CD4-positive, CD25-positive, alpha-beta regulatory T cell (primary cell): Measurements from ENCODE around the gene ZNF831. TPM values are rescaled to one million over a fixed set of nuclear protein-coding genes. Genes with fewer than 3 reads are reported as not detected.

ENCODE experiments used
- ATAC-seq, 2 donors: fragments of 150-1000 bp; cut with Tn5 transposase; one replicate each; pipeline ENCODE4 v1.10.0; 2021; ENCODE audit warnings: low read depth in 2 of 2, moderate number of reproducible peaks in 2 of 2, moderate library complexity in 1 of 2
- DNase-seq, 3 donors: peaks; one replicate each; pipeline versions ENCODE4 v3.0.0 to v3.0.0-alpha.2; 2012 to 2022; ENCODE audit warnings: mixed read lengths in 1 of 3
- H3K27ac ChIP-seq: one replicate; pipeline ENCODE4 v1.7.0; 2013; ENCODE audit warnings: mild to moderate bottlenecking, low read length; ENCODE audit not compliant: insufficient read depth, poor library complexity, severe bottlenecking
- H3K27me3 ChIP-seq: one replicate; pipeline ENCODE4 v1.7.0; 2013; ENCODE audit warnings: low read length; ENCODE audit not compliant: control insufficient read depth, insufficient read depth
- H3K36me3 ChIP-seq: one replicate; pipeline ENCODE4 v1.7.0; 2013; ENCODE audit warnings: mild to moderate bottlenecking, low read length, moderate library complexity; ENCODE audit not compliant: control insufficient read depth, insufficient read depth
- H3K4me1 ChIP-seq: 2 replicates; pipeline ENCODE4 v1.7.0; 2013; ENCODE audit warnings: mild to moderate bottlenecking, low read length; ENCODE audit not compliant: insufficient read depth, control insufficient read depth, poor library complexity, severe bottlenecking
- H3K4me3 ChIP-seq: one replicate; pipeline ENCODE4 v1.7.0; 2013; ENCODE audit warnings: low read depth, mild to moderate bottlenecking, low read length, moderate library complexity
- H3K9me3 ChIP-seq, 2 experiments: 1 replicate in 1 of 2; 2 replicates in 1 of 2; pipeline ENCODE4 v1.7.0; 2013; ENCODE audit warnings: low read length in 2 of 2, mild to moderate bottlenecking in 1 of 2, moderate library complexity in 1 of 2; ENCODE audit not compliant: control insufficient read depth in 2 of 2
- H3K27ac Mint-ChIP-seq, 3 donors: one replicate each; pipeline ENCODE4 v1.8.0; 2020 to 2022; ENCODE audit warnings: mild to moderate bottlenecking in 3 of 3, mixed read lengths in 3 of 3, moderate library complexity in 2 of 3
- H3K27me3 Mint-ChIP-seq: one replicate; pipeline ENCODE4 v1.8.0; 2022; ENCODE audit warnings: mild to moderate bottlenecking, mixed read lengths
- H3K36me3 Mint-ChIP-seq: one replicate; pipeline ENCODE4 v1.8.0; 2020; ENCODE audit warnings: mixed read lengths
- H3K4me1 Mint-ChIP-seq, 4 donors: one replicate each; pipeline ENCODE4 v1.8.0; 2020 to 2022; ENCODE audit warnings: mixed read lengths in 4 of 4, mild to moderate bottlenecking in 1 of 4
- H3K4me3 Mint-ChIP-seq, 4 donors: one replicate each; pipeline ENCODE4 v1.8.0; 2020 to 2022; ENCODE audit warnings: mild to moderate bottlenecking in 4 of 4, mixed read lengths in 4 of 4, moderate library complexity in 3 of 4
- H3K9me3 Mint-ChIP-seq, 7 donors: one replicate each; pipeline ENCODE4 v1.8.0; 2020 to 2022; ENCODE audit warnings: mixed read lengths in 7 of 7, mild to moderate bottlenecking in 3 of 7, moderate library complexity in 2 of 7
- polyA plus RNA-seq, 4 donors: library from polyadenylated mRNA; unstranded; fragments of 300-500 nt; fragmentation: Illumina TruSeq; gene quantifications; one replicate each; pipeline ENCODE4 v1.2.3, GENCODE V29; 2021
- total RNA-seq: library from RNA; stranded (reverse); gene quantifications from one replicate; pipeline ENCODE4 v1.2.3, GENCODE V29; 2022

ZNF831 gene
- total and polyA plus RNA-seq, 5 donors from 2014 or later = 15.9 to 90.3 (median 19.2) TPM

DNA sequence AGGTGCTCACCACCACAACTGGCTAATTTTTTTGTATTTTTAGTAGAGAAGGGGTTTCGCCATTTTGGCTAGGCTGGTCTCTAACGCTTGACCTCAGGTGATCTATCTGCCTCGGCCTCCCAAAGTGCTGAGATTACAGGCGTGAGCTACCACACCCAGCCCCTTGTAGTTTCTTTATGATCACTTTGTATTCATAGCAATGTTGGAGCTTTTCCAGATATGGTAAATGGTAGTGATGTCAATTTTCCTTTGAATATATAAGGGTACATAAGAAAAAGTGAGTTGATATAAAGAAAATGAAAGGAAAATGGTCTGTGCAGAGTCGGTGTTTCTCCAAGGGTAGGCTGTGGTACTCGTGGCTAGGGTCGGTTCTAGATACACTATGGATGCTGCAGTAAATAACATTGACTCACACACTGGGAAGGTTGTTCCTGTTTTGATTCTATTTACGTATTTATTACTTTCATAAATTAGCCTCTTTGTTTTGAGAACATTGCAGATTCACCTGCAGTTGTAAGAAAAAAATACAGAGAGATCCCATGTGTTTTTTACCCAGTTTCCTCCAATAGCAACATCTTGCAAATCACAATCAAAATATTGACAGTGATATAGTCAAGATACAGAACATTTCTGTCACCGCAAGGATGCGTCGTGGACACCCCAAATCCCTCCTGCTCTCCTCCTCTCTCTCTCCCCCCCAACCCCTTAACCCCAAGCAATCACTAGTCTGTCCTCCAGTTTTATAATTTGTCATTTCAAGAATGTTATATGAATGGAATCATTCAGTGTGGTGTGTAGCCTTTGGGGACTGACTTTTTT, 2.5 kb downstream of the ZNF831 start:
- Histone ChIP-seq H3K9me3 (no peaks in the 10 kb centered on the region), H3K4me3 (peak overlapping the region; percentile 87), H3K27ac (peak overlapping the region; percentile 99), H3K36me3 (peaks cover 6% of the 10 kb centered on the region), H3K4me1 (peaks cover 94% of the 10 kb centered on the region), H3K27me3 (no peaks in the 10 kb centered on the region)
- H3K27me3 Mint-ChIP-seq = no peaks in the 10 kb centered on the region
- H3K4me1 Mint-ChIP-seq = peaks cover 40 to 93% (median 73%) of the 10 kb centered on the region in 4 donors
- H3K27ac Mint-ChIP-seq = peak overlapping the region; percentile 95 to 100 (median 100)
- peak; percentile 23 to 26 for ATAC-seq
- DNase-seq = peak; percentile 40 to 73 (median 49)
- peaks cover 28% of the 10 kb centered on the region for H3K36me3 Mint-ChIP-seq
- H3K9me3 Mint-ChIP-seq = peaks cover 0 to 1% (median 0%) of the 10 kb centered on the region in 7 donors
- peak overlapping the region; percentile 85 to 99 (median 90) for H3K4me3 Mint-ChIP-seq

DNA sequence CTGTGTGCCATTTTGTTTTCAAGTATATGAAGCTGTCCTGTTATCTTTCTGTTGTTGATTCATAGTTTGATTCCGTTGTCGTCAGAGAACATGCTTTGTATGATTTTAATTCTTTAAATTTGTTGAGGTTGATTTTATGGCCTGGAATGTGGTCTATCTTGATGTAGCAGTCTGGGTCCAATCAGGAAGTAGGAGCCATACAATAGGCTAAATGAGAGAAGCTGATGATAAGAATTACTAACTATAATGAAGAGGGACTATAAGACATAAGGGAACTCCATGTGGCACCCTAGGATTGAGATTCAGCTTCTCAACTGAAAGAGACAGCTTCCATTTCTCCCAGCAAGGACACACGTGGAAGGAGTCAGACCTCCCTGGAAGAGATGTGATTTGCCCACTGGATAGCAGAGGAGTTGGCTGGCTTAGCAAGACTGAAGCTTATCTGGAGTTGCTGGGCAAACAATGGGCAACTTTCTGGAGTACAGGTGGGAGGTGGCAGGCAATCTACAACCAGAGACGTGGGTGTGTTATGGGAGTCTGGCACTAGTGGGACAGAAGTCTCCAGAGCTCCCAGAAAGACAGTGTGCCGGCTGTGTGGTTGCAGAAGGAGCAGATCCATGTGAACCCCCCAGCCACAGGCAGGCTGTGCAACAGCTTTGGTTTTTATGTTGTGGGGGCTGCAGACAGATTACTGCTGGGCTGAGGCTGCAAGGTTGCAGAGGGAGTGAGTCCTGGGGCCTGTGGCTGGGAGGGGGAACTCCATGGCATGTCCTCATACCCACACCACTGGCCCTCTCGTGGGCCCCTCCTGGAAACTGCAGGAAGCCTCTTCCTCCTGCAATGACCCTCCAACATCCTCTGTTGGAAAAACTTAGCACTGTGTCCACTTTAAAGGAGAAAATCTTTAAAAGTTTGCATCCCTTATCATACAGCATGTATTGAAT, 7.1 kb downstream of the ZNF831 start:
- Mint-ChIP-seq H3K27ac (peak overlapping the region; percentile 39 to 100 (median 43)), H3K9me3 (peaks cover 0 to 1% (median 0%) of the 10 kb centered on the region in 7 donors)

DNA sequence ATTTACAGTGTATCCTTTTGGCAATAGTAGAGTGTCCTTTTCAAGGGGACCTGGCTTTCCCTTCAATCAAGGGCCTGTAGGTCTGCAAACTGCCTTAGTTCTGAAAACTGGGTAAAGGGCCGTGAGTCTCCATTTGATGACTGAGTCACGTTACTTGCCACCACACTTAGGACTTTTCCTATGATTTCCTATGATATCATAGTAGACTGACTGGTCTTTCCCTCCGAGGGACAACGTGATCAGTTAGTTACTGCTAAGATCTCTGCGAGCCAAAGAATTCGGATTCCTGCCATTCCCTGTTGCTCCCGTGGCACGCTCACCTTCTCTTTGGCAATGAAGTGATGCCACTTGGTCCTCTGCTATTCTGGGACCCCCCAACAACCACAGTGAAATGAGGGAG, 8.4 kb downstream of the ZNF831 start:
- DNase-seq (no peak), ATAC-seq (no peak)
- Mint-ChIP-seq H3K4me1 (peaks cover 47 to 97% (median 82%) of the 10 kb centered on the region in 4 donors), H3K4me3 (peak overlapping the region; percentile 17 to 49 (median 40)), H3K9me3 (peaks cover 0 to 1% (median 0%) of the 10 kb centered on the region in 7 donors), H3K27me3 (no peaks in the 10 kb centered on the region), H3K27ac (peak overlapping the region; percentile 39 to 100 (median 45)), H3K36me3 (peaks cover 67% of the 10 kb centered on the region)
- no peaks in the 10 kb centered on the region for H3K9me3 ChIP-seq
- peak overlapping the region; percentile 28 for H3K27ac ChIP-seq
- H3K4me3 ChIP-seq = no peak overlapping the region
- peaks cover 79% of the 10 kb centered on the region for H3K4me1 ChIP-seq
- H3K27me3 ChIP-seq = no peaks in the 10 kb centered on the region
- H3K36me3 ChIP-seq = peaks cover 48% of the 10 kb centered on the region

More for the DNA sequence above, 7.1 kb downstream of the ZNF831 start:
- H3K27ac ChIP-seq = peak overlapping the region; percentile 10
- no peaks in the 10 kb centered on the region for H3K9me3 ChIP-seq
- ATAC-seq (no peak), DNase-seq (no peak)
- Mint-ChIP-seq H3K36me3 (peaks cover 62% of the 10 kb centered on the region), H3K4me1 (peaks cover 40 to 99% (median 79%) of the 10 kb centered on the region in 4 donors), H3K27me3 (no peaks in the 10 kb centered on the region), H3K4me3 (peak overlapping the region; percentile 47 to 84 (median 64))
- peaks cover 37% of the 10 kb centered on the region for H3K36me3 ChIP-seq
- no peaks in the 10 kb centered on the region for H3K27me3 ChIP-seq
- peaks cover 84% of the 10 kb centered on the region for H3K4me1 ChIP-seq
- peak overlapping the region; percentile 37 for H3K4me3 ChIP-seq

DNA sequence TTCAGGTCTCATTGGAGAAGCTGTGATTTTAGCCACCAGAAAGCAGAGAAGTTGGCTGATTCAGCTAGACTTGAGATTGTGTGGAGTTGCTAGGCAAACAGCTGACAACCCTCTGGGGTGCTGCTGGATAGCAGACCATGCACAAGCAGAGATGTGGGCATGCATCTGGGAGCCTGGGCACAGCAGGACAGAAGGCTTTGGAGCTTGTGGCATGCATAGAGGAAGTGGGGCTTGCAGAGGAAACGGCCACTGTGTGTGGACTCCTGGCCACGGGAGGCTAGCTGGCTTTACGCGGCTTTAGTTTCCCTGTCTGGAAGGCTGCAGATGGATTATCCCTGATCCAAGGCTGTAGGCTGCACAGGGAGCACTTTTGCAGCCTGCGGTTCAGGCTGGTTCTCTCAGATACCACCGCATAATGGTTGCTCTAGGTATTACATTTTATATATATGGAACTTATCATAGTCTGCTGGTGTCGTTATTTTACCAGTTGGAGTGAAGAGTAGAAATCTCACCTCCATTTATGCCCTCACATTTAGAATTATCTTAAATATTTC, 10.4 kb downstream of the ZNF831 start:
- DNase-seq = no peak
- Histone ChIP-seq H3K27ac (peak overlapping the region; percentile 69), H3K27me3 (no peaks in the 10 kb centered on the region), H3K36me3 (peaks cover 59% of the 10 kb centered on the region), H3K9me3 (no peaks in the 10 kb centered on the region), H3K4me1 (peaks cover 79% of the 10 kb centered on the region), H3K4me3 (no peak overlapping the region)
- ATAC-seq = no peak
- Mint-ChIP-seq H3K27ac (peak overlapping the region; percentile 49 to 85 (median 71)), H3K36me3 (peaks cover 75% of the 10 kb centered on the region), H3K9me3 (no peaks in the 10 kb centered on the region), H3K4me1 (peaks cover 42 to 97% (median 81%) of the 10 kb centered on the region in 4 donors), H3K27me3 (no peaks in the 10 kb centered on the region), H3K4me3 (peak overlapping the region in 2 of 4 donors; percentile 31 to 43)

DNA sequence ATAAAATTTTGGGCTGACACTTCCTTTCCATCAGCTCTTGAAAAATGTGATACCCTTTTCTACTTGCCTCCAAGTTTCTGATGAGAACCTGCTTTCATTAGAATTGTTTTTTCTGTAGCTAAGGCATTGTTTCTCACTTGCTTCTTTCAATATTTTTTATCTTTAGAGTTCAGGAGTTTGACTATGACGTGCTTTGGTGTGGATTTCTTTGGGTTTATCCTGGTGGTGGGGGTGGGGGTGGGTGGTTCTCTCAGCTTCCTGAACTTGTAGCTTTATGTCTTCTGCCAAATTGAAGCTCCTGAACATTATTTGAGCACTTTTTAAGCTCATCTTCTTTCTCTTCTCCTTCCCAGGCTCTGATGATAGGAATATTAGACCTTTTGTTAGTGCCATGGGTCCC, 11.4 kb downstream of the ZNF831 start:
- DNase-seq = no peak
- H3K4me1 ChIP-seq = peaks cover 74% of the 10 kb centered on the region
- Mint-ChIP-seq H3K27ac (peak overlapping the region; percentile 43 to 85 (median 71)), H3K27me3 (no peaks in the 10 kb centered on the region), H3K4me3 (peak overlapping the region in 3 of 4 donors; percentile 10 to 38 (median 31)), H3K4me1 (peaks cover 40 to 97% (median 77%) of the 10 kb centered on the region in 4 donors), H3K36me3 (peaks cover 72% of the 10 kb centered on the region), H3K9me3 (no peaks in the 10 kb centered on the region)
- H3K4me3 ChIP-seq = peak overlapping the region; percentile 26
- H3K27ac ChIP-seq = peak overlapping the region; percentile 69
- H3K36me3 ChIP-seq = peaks cover 62% of the 10 kb centered on the region
- no peak for ATAC-seq
- no peaks in the 10 kb centered on the region for H3K9me3 ChIP-seq
- H3K27me3 ChIP-seq = no peaks in the 10 kb centered on the region

DNA sequence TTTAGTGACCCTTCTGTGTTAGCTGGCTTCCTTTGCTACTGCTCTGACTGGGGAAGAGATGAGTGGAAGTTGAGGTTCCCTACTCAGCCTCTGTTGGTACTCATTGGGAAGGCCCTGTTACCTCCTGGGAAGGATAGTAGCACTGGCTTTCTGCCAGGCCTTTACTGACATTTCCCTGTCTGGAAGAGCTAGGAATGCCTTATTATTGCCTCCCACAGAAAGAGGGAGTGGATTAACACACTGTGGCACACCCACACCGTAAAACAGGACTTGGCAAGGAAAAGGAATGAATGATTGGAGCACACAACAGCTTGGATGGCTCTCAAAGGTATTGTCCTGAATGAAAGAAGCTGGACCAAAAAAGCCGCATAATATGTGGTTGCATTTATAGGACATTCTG, 12.2 kb downstream of the ZNF831 start:
- peak overlapping the region in 3 of 4 donors; percentile 10 to 67 (median 31) for H3K4me3 Mint-ChIP-seq
- peaks cover 39 to 96% (median 73%) of the 10 kb centered on the region in 4 donors for H3K4me1 Mint-ChIP-seq
- no peaks in the 10 kb centered on the region for H3K27me3 ChIP-seq
- H3K9me3 ChIP-seq = no peaks in the 10 kb centered on the region
- no peak for DNase-seq
- H3K36me3 ChIP-seq = peaks cover 64% of the 10 kb centered on the region
- H3K4me1 ChIP-seq = peaks cover 66% of the 10 kb centered on the region
- ATAC-seq = no peak
- peak overlapping the region; percentile 42 to 92 (median 85) for H3K27ac Mint-ChIP-seq
- H3K36me3 Mint-ChIP-seq = peaks cover 65% of the 10 kb centered on the region
- peak overlapping the region; percentile 21 for H3K4me3 ChIP-seq
- H3K9me3 Mint-ChIP-seq = no peaks in the 10 kb centered on the region
- no peaks in the 10 kb centered on the region for H3K27me3 Mint-ChIP-seq
- no peak overlapping the region for H3K27ac ChIP-seq

DNA sequence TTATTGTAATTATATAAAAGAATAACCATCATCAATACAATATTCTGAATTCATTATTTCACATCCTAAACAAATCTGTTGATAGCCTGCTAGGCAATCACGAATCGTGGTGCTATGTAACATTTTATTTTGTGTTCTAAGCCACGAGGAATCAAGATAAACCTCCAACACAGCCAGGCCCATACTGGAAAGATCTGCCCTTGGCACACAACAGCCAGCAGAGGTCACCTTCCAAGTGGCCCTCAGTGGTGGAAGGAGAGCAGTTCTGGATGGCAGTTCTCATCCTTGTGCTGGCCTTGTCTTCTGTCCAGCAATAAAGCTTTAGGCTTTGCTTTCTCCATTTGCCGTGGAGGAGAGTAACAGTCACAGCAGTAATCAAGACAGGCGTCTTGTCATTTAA, 13.2 kb downstream of the ZNF831 start:
- H3K4me3 ChIP-seq = peak overlapping the region; percentile 37
- no peaks in the 10 kb centered on the region for H3K27me3 ChIP-seq
- H3K27ac ChIP-seq = peak overlapping the region; percentile 79
- peaks cover 60% of the 10 kb centered on the region for H3K36me3 ChIP-seq
- H3K4me1 ChIP-seq = peaks cover 61% of the 10 kb centered on the region
- H3K27ac Mint-ChIP-seq = peak overlapping the region in 1 of 3 donors; percentile 64
- DNase-seq (no peak), ATAC-seq (no peak)
- H3K4me3 Mint-ChIP-seq = peak overlapping the region in 2 of 4 donors; percentile 79 to 81
- no peaks in the 10 kb centered on the region for H3K9me3 Mint-ChIP-seq
- H3K27me3 Mint-ChIP-seq = no peaks in the 10 kb centered on the region
- H3K4me1 Mint-ChIP-seq = peaks cover 35 to 96% (median 73%) of the 10 kb centered on the region in 4 donors
- H3K9me3 ChIP-seq = no peaks in the 10 kb centered on the region
- peaks cover 67% of the 10 kb centered on the region for H3K36me3 Mint-ChIP-seq
